SK-N-SH (cell line): ENCODE measurements around the gene ZSCAN2. TPM values are rescaled to one million over a fixed set of nuclear protein-coding genes. Genes with fewer than 3 reads are reported as not detected.

Source experiments
- CTCF ChIA-PET: fragments of 300-600, 350-600 bp; formaldehyde crosslinking; extraction: SDS; loops from one replicate; lab custom pipeline; 2021; lab: Yijun Ruan, JAX
- POLR2A ChIA-PET: fragments of 350-600 bp; sonication (Branson Sonifier 250); formaldehyde crosslinking; extraction: SDS; loops from one replicate; lab custom pipeline; 2020; ENCODE audit warnings: antibody characterized with exemption, inconsistent platforms; lab: Yijun Ruan, JAX
- DNase-seq: peaks from one replicate; pipeline ENCODE4 v3.0.0; 2012
- H2AFZ ChIP-seq: fragments of 200-600 bp; sonication (generic); 2 replicates; pipeline ENCODE4 v1.8.1; 2016; ENCODE audit warnings: antibody characterized with exemption, mild to moderate bottlenecking, low read depth
- H3F3A ChIP-seq: fragments of 200-600 bp; sonication (generic); replicated peaks from 2 replicates; pipeline ENCODE3; 2016; ENCODE audit warnings: antibody characterized with exemption, mild to moderate bottlenecking; ENCODE audit not compliant: insufficient read depth
- H3K27ac ChIP-seq, 2 experiments: fragments of 200-500 bp in 1 of 2; fragments of 200-600 bp in 1 of 2; sonication (Bioruptor generic) in 1 of 2; sonication (generic), shearing (Covaris generic) in 1 of 2; 2 replicates each; pipeline versions ENCODE4 v1.5.1 to v1.6.1; 2014 to 2016; ENCODE audit warnings: low read depth in 2 of 2, inconsistent platforms in 1 of 2, low read length in 1 of 2, mild to moderate bottlenecking in 1 of 2, mixed read lengths in 1 of 2
- H3K27me3 ChIP-seq: fragments of 200-600 bp; sonication (generic), shearing (Covaris generic); 2 replicates; pipeline ENCODE4 v1.6.1; 2016; ENCODE audit warnings: mixed run types; ENCODE audit not compliant: insufficient read depth
- H3K36me3 ChIP-seq, 2 experiments: fragments of 200-500 bp in 1 of 2; fragments of 200-600 bp in 1 of 2; sonication (Bioruptor generic) in 1 of 2; sonication (generic) in 1 of 2; replicated peaks in 1 of 2; 2 replicates each; pipeline versions ENCODE3 to v1.5.1; 2014 to 2016; ENCODE audit warnings: low read length in 1 of 2, mild to moderate bottlenecking in 1 of 2; ENCODE audit not compliant: insufficient read depth in 2 of 2, control insufficient read depth in 1 of 2
- H3K4me1 ChIP-seq, 2 experiments: fragments of 200-500 bp in 1 of 2; fragments of 200-600 bp in 1 of 2; sonication (Bioruptor generic) in 1 of 2; sonication (generic), shearing (Covaris generic) in 1 of 2; 2 replicates each; pipeline versions ENCODE4 v1.5.1 to v1.6.1; 2014 to 2016; ENCODE audit warnings: low read depth in 1 of 2, low read length in 1 of 2, mixed run types in 1 of 2; ENCODE audit not compliant: insufficient read depth in 2 of 2, control insufficient read depth in 1 of 2
- H3K4me2 ChIP-seq: fragments of 200-600 bp; sonication (generic), shearing (Covaris generic); 2 replicates; pipeline ENCODE4 v1.6.1; 2017; ENCODE audit warnings: mixed run types
- H3K4me3 ChIP-seq, 2 experiments: fragments of 200-500 bp in 1 of 2; fragments of 200-600 bp in 1 of 2; sonication (Bioruptor generic) in 1 of 2; sonication (generic), shearing (Covaris generic) in 1 of 2; 2 replicates each; pipeline versions ENCODE4 v1.5.1 to v1.8.1; 2014 to 2016; ENCODE audit warnings: low read depth in 2 of 2, inconsistent platforms in 1 of 2, low read length in 1 of 2, mild to moderate bottlenecking in 1 of 2, mixed read lengths in 1 of 2, moderate library complexity in 1 of 2
- H3K79me2 ChIP-seq: fragments of 200-600 bp; sonication (generic); 2 replicates; pipeline ENCODE4 v1.8.1; 2017; ENCODE audit warnings: mild to moderate bottlenecking; ENCODE audit not compliant: insufficient read depth
- H3K9ac ChIP-seq: fragments of 200-600 bp; sonication (generic); 2 replicates; pipeline ENCODE4 v1.6.1; 2017; ENCODE audit warnings: mixed run types
- H3K9me2 ChIP-seq: fragments of 200-600 bp; sonication (generic); 2 replicates; pipeline ENCODE4 v1.6.1; 2017; ENCODE audit warnings: mixed run types
- H3K9me3 ChIP-seq: fragments of 200-600 bp; sonication (generic); 2 replicates; pipeline ENCODE4 v1.6.1; 2017; ENCODE audit warnings: mixed run types, mild to moderate bottlenecking, moderate library complexity
- H4K20me1 ChIP-seq: fragments of 200-600 bp; sonication (generic); 2 replicates; pipeline ENCODE4 v1.6.1; 2017; ENCODE audit warnings: mild to moderate bottlenecking, mixed run types; ENCODE audit not compliant: insufficient read depth
- CTCF ChIP-seq: fragments of 200-600 bp; sonication (generic); IDR thresholded peaks from 2 replicates; pipeline ENCODE4 v1.6.1; 2017; ENCODE audit warnings: antibody characterized with exemption, mild to moderate bottlenecking, moderate library complexity
- EP300 ChIP-seq, 2 experiments: IDR thresholded peaks; 2 replicates each; pipeline versions ENCODE4 v1.4.0 to v1.6.1; 2012; ENCODE audit warnings: borderline replicate concordance in 1 of 2, low read depth in 1 of 2, low read length in 1 of 2
- EZH2phosphoT487 ChIP-seq: fragments of 200-600 bp; sonication (generic); IDR thresholded peaks from 2 replicates; pipeline ENCODE4 v1.6.1; 2017; ENCODE audit warnings: low read depth, mixed run types, mild to moderate bottlenecking, antibody characterized with exemption, moderate library complexity, borderline replicate concordance
- FOXJ3 ChIP-seq: sonication (generic); formaldehyde crosslinking; IDR thresholded peaks from 2 replicates; pipeline ENCODE4 v1.5.1; 2020; ENCODE audit warnings: mild to moderate bottlenecking, missing genetic modification reagents
- FOXM1 ChIP-seq: IDR thresholded peaks from 2 replicates; pipeline ENCODE4 v1.4.0; 2012; ENCODE audit warnings: low read depth, mild to moderate bottlenecking
- JUND ChIP-seq: IDR thresholded peaks from 2 replicates; pipeline ENCODE4 v1.4.0; 2012
- MAX ChIP-seq: IDR thresholded peaks from 2 replicates; pipeline ENCODE4 v1.4.0; 2012; ENCODE audit warnings: low read depth
- NRF1 ChIP-seq: IDR thresholded peaks from 2 replicates; pipeline ENCODE4 v1.6.1; 2012; ENCODE audit warnings: low read depth, mild to moderate bottlenecking, low read length
- PBX3 ChIP-seq: IDR thresholded peaks from 2 replicates; pipeline ENCODE4; 2012
- POLR2AphosphoS5 ChIP-seq: IDR thresholded peaks from 2 replicates; pipeline ENCODE4 v1.6.1; 2012; ENCODE audit warnings: low read depth, low read length
- RAD21 ChIP-seq: IDR thresholded peaks from 2 replicates; pipeline ENCODE4 v1.6.1; 2012; ENCODE audit warnings: mild to moderate bottlenecking, low read length
- RCOR1 ChIP-seq: fragments of 150-350 bp; IDR thresholded peaks from 2 replicates; pipeline ENCODE4 v1.6.1; 2017; ENCODE audit warnings: antibody characterized with exemption, low read length
- REST ChIP-seq: IDR thresholded peaks from 2 replicates; pipeline ENCODE4 v1.6.1; 2012; ENCODE audit warnings: mild to moderate bottlenecking, low read depth, low read length, moderate library complexity
- RFX5 ChIP-seq: IDR thresholded peaks from 2 replicates; pipeline ENCODE4 v1.6.1; 2012; ENCODE audit warnings: mild to moderate bottlenecking, improper control_type of control experiment, low read length
- TCF12 ChIP-seq: IDR thresholded peaks from 2 replicates; pipeline ENCODE4 v1.4.0; 2012
- USF1 ChIP-seq: IDR thresholded peaks from 2 replicates; pipeline ENCODE4 v1.4.0; 2012; ENCODE audit warnings: low read depth, borderline replicate concordance
- YY1 ChIP-seq: IDR thresholded peaks from 2 replicates; pipeline ENCODE4 v1.4.0; 2012; ENCODE audit warnings: low read depth, mild to moderate bottlenecking
- ZBTB33 ChIP-seq: IDR thresholded peaks from 2 replicates; pipeline ENCODE4 v1.4.0; 2012; ENCODE audit warnings: low read depth, borderline replicate concordance
- WGBS: methylation state at CpG from one replicate; pipeline ENCODE4 v1.1.6; 2017; ENCODE audit warnings: low lambda C conversion rate; 5-methylcytosine and 5-hydroxymethylcytosine counted together
- polyA plus RNA-seq, 3 experiments: library from polyadenylated mRNA; depleted of rRNA; stranded (reverse); fragments of >200 nt; gene quantifications; 2 replicates each; pipeline ENCODE4 v1.2.3, GENCODE V29; 2012

The ZSCAN2 gene
- polyA plus RNA-seq, 1 of the 3 experiments (the other 2 are of a cell fraction), result 22.0 TPM

DNA sequence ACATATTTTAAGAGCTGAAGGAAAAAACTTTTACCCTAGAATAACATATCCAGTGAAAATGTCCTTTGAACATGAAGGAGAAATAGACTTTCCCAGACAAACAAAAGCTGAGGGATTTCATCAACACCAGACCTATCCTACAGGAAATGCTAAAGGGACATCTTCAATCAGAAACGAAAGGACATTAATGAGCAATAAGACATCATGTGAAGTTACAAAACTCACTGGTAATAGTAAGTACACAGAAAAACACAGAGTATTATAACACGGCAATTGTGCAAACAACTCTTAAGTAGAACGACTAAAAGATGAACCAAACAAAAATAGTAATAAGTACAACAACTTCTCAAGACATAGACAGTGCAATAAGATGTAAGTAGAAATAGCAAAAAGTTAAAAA lies 3.5 kb upstream of the ZSCAN2 start:
- H3K9me2 ChIP-seq, result no peaks in the 10 kb centered on the region
- no peak overlapping the region for H2AFZ ChIP-seq
- TF ChIP-seq NRF1 (no peak), YY1 (no peak), PBX3 (no peak), POLR2AphosphoS5 (no peak), USF1 (no peak), TCF12 (no peak), EP300 (IDR thresholded peaks at IDR 0.05; ENCODE audit: borderline replicate concordance in 1 of 2, low read depth in 1 of 2, low read length in 1 of 2) (no peak), RAD21 (no peak), REST (no peak)
- peaks cover 0 to 3% of the 10 kb centered on the region in 2 experiments; a peak in 1 of 4 replicates for H3K4me1 ChIP-seq
- no peak overlapping the region for H3K4me3 ChIP-seq
- peaks cover 5% of the 10 kb centered on the region for H3F3A ChIP-seq
- no peaks in the 10 kb centered on the region for H4K20me1 ChIP-seq
- no peaks in the 10 kb centered on the region for H3K36me3 ChIP-seq
- H3K27me3 ChIP-seq, result no peaks in the 10 kb centered on the region
- no peak overlapping the region for H3K27ac ChIP-seq
- CTCF ChIA-PET, result interaction anchor here (1.1 to 5.0 kb wide), 4 partner anchors 8 to 56 kb away, joined by 3 to 51 read pairs (median 11); partner anchors contain the start of gene WDR73
- H3K9ac ChIP-seq, result no peak overlapping the region
- POLR2A ChIA-PET, result no interaction called here
- H3K9me3 ChIP-seq, result no peaks in the 10 kb centered on the region
- no peak overlapping the region for H3K4me2 ChIP-seq
- H3K79me2 ChIP-seq, result peaks cover 14% of the 10 kb centered on the region
- DNase-seq, result no peak
- WGBS, result 71% methylated on average over 3 of the region's 3 CpGs

DNA sequence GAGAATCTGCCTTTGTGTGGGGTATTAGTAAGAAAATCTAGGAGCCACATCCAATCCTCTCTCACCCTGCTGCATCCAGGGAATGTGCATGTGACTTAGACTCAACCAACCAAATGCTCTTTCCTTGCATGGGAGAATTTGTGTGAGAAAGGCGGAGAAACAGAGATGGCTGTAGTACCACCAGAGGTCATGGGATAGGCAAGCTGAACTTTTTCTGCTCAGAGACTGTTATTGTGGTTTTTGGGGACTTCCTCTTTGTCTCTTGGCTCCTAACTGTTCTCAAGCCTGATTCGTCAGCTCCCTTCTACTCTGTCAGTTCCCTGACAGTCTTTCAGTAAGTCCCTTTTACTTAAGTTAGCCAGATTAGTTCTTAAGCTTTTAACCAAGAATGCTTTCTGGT lies 2.6 kb upstream of the ZSCAN2 start:
- ChIA-PET POLR2A (interaction anchor here (0.6 to 0.9 kb wide), 2 partner anchors 10 to 56 kb away, joined by 3 read pairs; partner anchors contain the start of gene WDR73), CTCF (interaction anchor here (0.6 to 5.0 kb wide), 30 partner anchors 9 to 698 kb away, joined by 3 to 51 read pairs (median 6); partner anchors contain the start of gene WDR73)
- no peaks in the 10 kb centered on the region for H3K9me3 ChIP-seq
- H3K4me1 ChIP-seq, result peaks cover 0 to 3% of the 10 kb centered on the region in 2 experiments; a peak in 1 of 4 replicates
- peaks cover 23% of the 10 kb centered on the region for H3K79me2 ChIP-seq
- no peak overlapping the region for H3K4me2 ChIP-seq
- DNase-seq, result no peak
- WGBS, result 64% methylated on average over 2 of the region's 2 CpGs
- no peak overlapping the region for H3K27ac ChIP-seq
- no peaks in the 10 kb centered on the region for H4K20me1 ChIP-seq
- H3K4me3 ChIP-seq, result no peak overlapping the region
- no peaks in the 10 kb centered on the region for H3K9me2 ChIP-seq
- no peak overlapping the region for H2AFZ ChIP-seq
- H3K9ac ChIP-seq, result no peak overlapping the region
- H3K36me3 ChIP-seq, result peaks cover 0 to 4% of the 10 kb centered on the region in 2 experiments
- no peaks in the 10 kb centered on the region for H3K27me3 ChIP-seq
- H3F3A ChIP-seq, result peaks cover 5% of the 10 kb centered on the region
- TF ChIP-seq FOXM1 (no peak), ZBTB33 (no peak), FOXJ3 (CRISPR knock-in tag) (no peak), TCF12 (no peak), EZH2phosphoT487 (no peak), JUND (no peak), MAX (no peak), RAD21 (no peak), RCOR1 (no peak), CTCF (no peak), RFX5 (no peak)
